ENCODE measurements around the gene CASP7. TPM values are rescaled to one million over a fixed set of nuclear protein-coding genes. Genes with fewer than 3 reads are reported as not detected.
A peak's percentile ranks its signal among the peaks of the same experiment; 100 is the strongest.

CASP7 gene
- 32.5 TPM for total RNA-seq
- long read RNA-seq, transcript CASP7-203 (7 exons, 2,377 nt) = major isoform, 28 of 51 reads
- long read RNA-seq, transcript CASP7-211 (7 exons, 2,467 nt) = minor isoform, 9 of 51 reads
- long read RNA-seq, partial matches to known transcripts = 1 of 51 reads
- long read RNA-seq, other reads (novel, unspliced or antisense) = 11 of 51 reads

DNA sequence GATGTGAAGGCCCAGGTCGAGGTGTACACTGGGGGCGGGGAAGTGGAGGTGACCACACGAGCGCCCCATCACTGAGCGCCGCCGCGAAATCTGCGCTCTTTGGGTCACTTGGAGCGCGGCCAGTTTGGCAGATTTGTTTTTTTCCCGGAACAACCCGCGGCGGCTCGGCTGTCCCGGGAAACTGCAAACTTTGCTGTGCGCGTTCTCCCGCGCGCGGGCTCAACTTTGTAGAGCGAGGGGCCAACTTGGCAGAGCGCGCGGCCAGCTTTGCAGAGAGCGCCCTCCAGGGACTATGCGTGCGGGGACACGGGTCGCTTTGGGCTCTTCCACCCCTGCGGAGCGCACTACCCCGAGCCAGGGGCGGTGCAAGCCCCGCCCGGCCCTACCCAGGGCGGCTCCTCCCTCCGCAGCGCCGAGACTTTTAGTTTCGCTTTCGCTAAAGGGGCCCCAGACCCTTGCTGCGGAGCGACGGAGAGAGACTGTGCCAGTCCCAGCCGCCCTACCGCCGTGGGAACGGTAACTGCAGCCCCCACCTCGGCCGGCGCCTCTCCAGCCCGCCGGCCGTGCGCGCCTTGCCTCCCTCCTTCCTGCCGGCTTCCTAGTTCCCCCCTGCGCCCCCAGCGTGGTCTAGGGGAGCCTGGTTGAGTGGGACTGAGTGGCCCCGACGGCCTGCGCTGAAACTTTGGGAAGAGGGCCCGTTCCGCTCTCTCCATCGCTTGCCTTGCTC is at the start of gene CASP7:
Gene CASP7, plus strand, starts transcription at position 450 of the 727 bp plus-strand sequence. CDS start 17,582 bp downstream, outside the sequence.
- DNase-seq (peak; percentile 92), ATAC-seq (peak; percentile 92)
- Histone ChIP-seq H3K9me3 (no peaks in the 10 kb centered on the region), H3K4me1 (peaks cover 15% of the 10 kb centered on the region), H3K4me3 (peak within 1 kb of the TSS; percentile 88), H3K27me3 (no peaks in the 10 kb centered on the region), H3K27ac (peak within 1 kb of the TSS; percentile 99), H3K36me3 (no peaks in the 10 kb centered on the region)
- no peak for TF ChIP-seq CTCF (IDR thresholded peaks at IDR 0.05)
- intact Hi-C loops (cut with DNase I) = no loop called here

DNA sequence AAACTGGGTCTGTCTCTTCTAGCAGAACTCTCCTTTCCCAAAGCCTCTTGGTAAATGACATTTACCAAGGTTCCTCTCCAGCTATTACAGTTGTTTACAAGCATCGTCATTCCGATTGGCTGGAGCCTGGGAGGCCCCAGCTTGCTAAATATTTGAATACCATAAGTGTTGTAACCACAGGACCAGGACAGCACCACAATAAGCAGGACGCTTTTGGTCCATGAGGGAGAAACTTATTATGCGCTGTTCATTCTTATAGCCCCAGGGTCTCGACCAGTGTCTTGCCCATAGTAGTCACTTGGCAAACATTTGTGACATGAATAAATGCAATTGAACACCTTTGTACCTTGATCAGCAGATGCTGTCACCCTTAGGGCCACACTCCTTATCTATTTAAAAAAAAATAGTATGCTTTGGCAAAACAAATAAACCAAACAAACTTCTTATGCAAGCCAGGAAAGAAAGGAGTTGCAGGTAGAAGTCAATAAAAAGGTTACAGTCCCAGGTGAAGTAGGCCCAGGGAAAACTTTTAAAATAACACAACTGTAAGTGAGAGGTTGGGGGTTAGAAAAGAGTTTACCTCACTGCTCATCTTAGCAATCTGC is 48.7 kb upstream of the CASP7 start:
- intact Hi-C loops (cut with DNase I) = no loop called here
- H3K27me3 ChIP-seq = no peaks in the 10 kb centered on the region

GRCh38 chr10:113631684-113632367 is 47.9 kb upstream of the CASP7 start:
- Histone ChIP-seq H3K4me3 (no peak overlapping the region), H3K27ac (no peak overlapping the region), H3K9me3 (no peaks in the 10 kb centered on the region), H3K36me3 (no peaks in the 10 kb centered on the region), H3K4me1 (peaks cover 5% of the 10 kb centered on the region), H3K27me3 (no peaks in the 10 kb centered on the region)
- ATAC-seq (no peak), DNase-seq (no peak)
- intact Hi-C loops (cut with DNase I) = no loop called here
- no peak for TF ChIP-seq CTCF (IDR thresholded peaks at IDR 0.05)

More for the DNA sequence above, 48.7 kb upstream of the CASP7 start:
- no peak for ATAC-seq
- TF ChIP-seq CTCF (IDR thresholded peaks at IDR 0.05) = no peak
- Histone ChIP-seq H3K4me1 (peaks cover 5% of the 10 kb centered on the region), H3K4me3 (no peak overlapping the region), H3K9me3 (no peaks in the 10 kb centered on the region), H3K36me3 (no peaks in the 10 kb centered on the region), H3K27ac (no peak overlapping the region)
- no peak for DNase-seq

GRCh38 chr10:113639966-113640365 is 39.7 kb upstream of the CASP7 start:
- DNase-seq (no peak), ATAC-seq (no peak)
- intact Hi-C loops (cut with DNase I) = no loop called here
- Histone ChIP-seq H3K9me3 (no peaks in the 10 kb centered on the region), H3K27ac (no peak overlapping the region), H3K4me3 (no peak overlapping the region), H3K4me1 (peaks cover 4% of the 10 kb centered on the region), H3K36me3 (no peaks in the 10 kb centered on the region), H3K27me3 (no peaks in the 10 kb centered on the region)
- TF ChIP-seq CTCF (IDR thresholded peaks at IDR 0.05) = no peak

DNA sequence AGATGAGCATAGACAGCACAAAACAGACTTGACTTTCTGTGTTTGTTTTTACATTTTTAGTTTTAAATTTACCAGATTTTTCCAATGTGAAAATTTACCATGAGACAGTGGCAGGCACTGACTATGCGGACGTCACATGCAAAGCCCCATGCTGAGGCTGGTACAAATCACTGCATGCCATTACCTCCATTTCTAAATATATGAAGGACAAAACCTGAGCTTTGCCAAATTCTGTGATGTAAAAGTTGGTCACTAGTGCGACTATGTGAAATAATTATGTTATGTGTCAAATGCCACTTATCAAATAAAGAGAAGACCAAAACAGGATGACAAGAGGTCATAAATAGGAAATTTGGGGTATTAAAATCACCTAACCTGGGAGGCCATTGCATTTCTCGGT is 38.0 kb upstream of the CASP7 start:
- no peaks in the 10 kb centered on the region for H3K36me3 ChIP-seq
- no peak overlapping the region for H3K27ac ChIP-seq
- intact Hi-C loops (cut with DNase I) = no loop called here
- peaks cover 4% of the 10 kb centered on the region for H3K4me1 ChIP-seq
- no peaks in the 10 kb centered on the region for H3K9me3 ChIP-seq
- ATAC-seq = no peak
- TF ChIP-seq CTCF (IDR thresholded peaks at IDR 0.05) = no peak
- DNase-seq = no peak
- H3K27me3 ChIP-seq = no peaks in the 10 kb centered on the region
- H3K4me3 ChIP-seq = no peak overlapping the region
